Measurements from ENCODE around the gene GLRA3. TPM values are rescaled to one million over a fixed set of nuclear protein-coding genes. Genes with fewer than 3 reads are reported as not detected.

GLRA3 gene
- total and polyA plus RNA-seq, 10 of the 15 experiments (the other 5 are each of a cell fraction or from before 2014, with no cell fraction given): not detected

DNA sequence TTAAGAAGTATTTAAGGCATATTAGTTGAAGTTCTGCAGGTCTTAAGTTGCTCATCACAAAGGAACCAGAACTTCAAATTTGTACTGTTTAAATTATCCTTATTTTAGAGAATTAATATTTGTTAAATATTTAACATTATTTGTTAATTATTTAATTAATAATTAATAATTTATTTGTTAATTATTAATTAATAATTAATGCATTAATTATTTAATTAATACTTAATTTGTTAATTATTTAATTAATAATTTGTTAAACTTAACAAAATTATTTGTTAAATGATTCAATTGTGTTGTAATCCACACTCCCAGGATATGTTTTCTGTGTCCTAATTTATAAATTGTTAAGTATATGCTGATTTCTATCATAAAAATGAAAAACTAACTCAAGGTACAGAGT lies 129.4 kb downstream of the GLRA3 start:
- in situ Hi-C loops (cut with MboI) (no loop called here), intact Hi-C loops (cut with micrococcal nuclease; ENCODE audit: unreplicated experiment) (no loop called here)
- ChIA-PET SMC1A (ENCODE audit: uncharacterized antibody, unreplicated experiment) (no interaction called here), POLR2A (no interaction called here), RAD21 (ENCODE audit: unreplicated experiment) (no interaction called here), CTCF (no interaction called here)
- TF ChIP-seq YBX1 (IDR thresholded peaks at IDR 0.05) (no peak), MYC (IDR thresholded peaks at IDR 0.05; ENCODE audit: insufficient read depth, insufficient read length, insufficient replicate concordance, low read length, severe bottlenecking) (no peak)
- no peak for FAIRE-seq
- H3K79me2 ChIP-seq (ENCODE audit: control insufficient read depth, insufficient read depth, low read length): no peaks in the 10 kb centered on the region
- no peaks in the 10 kb centered on the region for H3K27me3 ChIP-seq (replicated peaks in 1 of 2; ENCODE audit: control insufficient read depth in 2 of 2, insufficient read depth in 2 of 2, low read length in 1 of 2)
- DNase-seq (ENCODE audit: low read depth, low spot score): no peak
- no peaks in the 10 kb centered on the region for H3K36me3 ChIP-seq (ENCODE audit: control insufficient read depth in 2 of 2, insufficient read depth in 2 of 2, low read length in 1 of 2)
- no peaks in the 10 kb centered on the region for H3K9me3 ChIP-seq (replicated peaks; ENCODE audit: control insufficient read depth, insufficient read depth, low read length)
- no TSS peak for BruUV-seq (replicated peaks)
- no peak overlapping the region for H2AFZ ChIP-seq (ENCODE audit: control insufficient read depth, low read depth, low read length)
- H3K4me2 ChIP-seq (ENCODE audit: control insufficient read depth, insufficient read depth): no peak overlapping the region
- H3K9ac ChIP-seq (ENCODE audit: control insufficient read depth, insufficient read depth, low read length): no peak overlapping the region
- H3K27ac ChIP-seq (ENCODE audit: control insufficient read depth, insufficient read depth): no peak overlapping the region
- ATAC-seq: no peak
- H4K20me1 ChIP-seq (ENCODE audit: control insufficient read depth, insufficient read depth): no peaks in the 10 kb centered on the region
- no peaks in the 10 kb centered on the region for H3K4me1 ChIP-seq (ENCODE audit: control insufficient read depth, insufficient read depth, low read length)
- H3K4me3 ChIP-seq: no peak overlapping the region

- DNase-seq (ENCODE audit: low read depth, low spot score): no peak
- no TSS peak for BruUV-seq (replicated peaks)
- CTCF ChIA-PET: interaction anchor here (2.4 kb wide), 1 partner anchor 16 kb away, joined by 8 read pairs; no protein-coding TSS in a partner anchor
- no peak for ATAC-seq
- FAIRE-seq: no peak
- Histone ChIP-seq H3K79me2 (ENCODE audit: control insufficient read depth, insufficient read depth, low read length) (no peaks in the 10 kb centered on the region), H3K9ac (ENCODE audit: control insufficient read depth, insufficient read depth, low read length) (no peak overlapping the region), H3K27ac (ENCODE audit: control insufficient read depth, insufficient read depth) (no peak overlapping the region), H3K9me3 (replicated peaks; ENCODE audit: control insufficient read depth, insufficient read depth, low read length) (no peaks in the 10 kb centered on the region), H4K20me1 (ENCODE audit: control insufficient read depth, insufficient read depth) (no peaks in the 10 kb centered on the region), H2AFZ (ENCODE audit: control insufficient read depth, low read depth, low read length) (no peak overlapping the region), H3K4me2 (ENCODE audit: control insufficient read depth, insufficient read depth) (no peak overlapping the region), H3K4me3 (no peak overlapping the region), H3K36me3 (ENCODE audit: control insufficient read depth in 2 of 2, insufficient read depth in 2 of 2, low read length in 1 of 2) (no peaks in the 10 kb centered on the region), H3K27me3 (replicated peaks in 1 of 2; ENCODE audit: control insufficient read depth in 2 of 2, insufficient read depth in 2 of 2, low read length in 1 of 2) (no peaks in the 10 kb centered on the region), H3K4me1 (ENCODE audit: control insufficient read depth, insufficient read depth, low read length) (no peaks in the 10 kb centered on the region)
- WGBS (ENCODE audit: insufficient coverage, insufficient replicate concordance, low lambda C conversion rate, missing lambda C conversion rate): 43% methylated on average over 4 of the region's 4 CpGs
- POLR2A ChIA-PET: no interaction called here
- SMC1A ChIA-PET (ENCODE audit: uncharacterized antibody, unreplicated experiment): interaction anchor here (1.2 kb wide), 1 partner anchor 12 kb away, joined by 7 read pairs; no protein-coding TSS in a partner anchor
- RAD21 ChIA-PET (ENCODE audit: unreplicated experiment): no interaction called here
- intact Hi-C loops (cut with micrococcal nuclease; ENCODE audit: unreplicated experiment) (no loop called here), in situ Hi-C loops (cut with MboI) (no loop called here)
- no peak for TF ChIP-seq CEBPB (IDR thresholded peaks at IDR 0.05; ENCODE audit: borderline replicate concordance in 1 of 2, low read depth in 2 of 2, low read length in 2 of 2)
- TF ChIP-seq YBX1 (IDR thresholded peaks at IDR 0.05): no peak
- TF ChIP-seq, protein P1, sequence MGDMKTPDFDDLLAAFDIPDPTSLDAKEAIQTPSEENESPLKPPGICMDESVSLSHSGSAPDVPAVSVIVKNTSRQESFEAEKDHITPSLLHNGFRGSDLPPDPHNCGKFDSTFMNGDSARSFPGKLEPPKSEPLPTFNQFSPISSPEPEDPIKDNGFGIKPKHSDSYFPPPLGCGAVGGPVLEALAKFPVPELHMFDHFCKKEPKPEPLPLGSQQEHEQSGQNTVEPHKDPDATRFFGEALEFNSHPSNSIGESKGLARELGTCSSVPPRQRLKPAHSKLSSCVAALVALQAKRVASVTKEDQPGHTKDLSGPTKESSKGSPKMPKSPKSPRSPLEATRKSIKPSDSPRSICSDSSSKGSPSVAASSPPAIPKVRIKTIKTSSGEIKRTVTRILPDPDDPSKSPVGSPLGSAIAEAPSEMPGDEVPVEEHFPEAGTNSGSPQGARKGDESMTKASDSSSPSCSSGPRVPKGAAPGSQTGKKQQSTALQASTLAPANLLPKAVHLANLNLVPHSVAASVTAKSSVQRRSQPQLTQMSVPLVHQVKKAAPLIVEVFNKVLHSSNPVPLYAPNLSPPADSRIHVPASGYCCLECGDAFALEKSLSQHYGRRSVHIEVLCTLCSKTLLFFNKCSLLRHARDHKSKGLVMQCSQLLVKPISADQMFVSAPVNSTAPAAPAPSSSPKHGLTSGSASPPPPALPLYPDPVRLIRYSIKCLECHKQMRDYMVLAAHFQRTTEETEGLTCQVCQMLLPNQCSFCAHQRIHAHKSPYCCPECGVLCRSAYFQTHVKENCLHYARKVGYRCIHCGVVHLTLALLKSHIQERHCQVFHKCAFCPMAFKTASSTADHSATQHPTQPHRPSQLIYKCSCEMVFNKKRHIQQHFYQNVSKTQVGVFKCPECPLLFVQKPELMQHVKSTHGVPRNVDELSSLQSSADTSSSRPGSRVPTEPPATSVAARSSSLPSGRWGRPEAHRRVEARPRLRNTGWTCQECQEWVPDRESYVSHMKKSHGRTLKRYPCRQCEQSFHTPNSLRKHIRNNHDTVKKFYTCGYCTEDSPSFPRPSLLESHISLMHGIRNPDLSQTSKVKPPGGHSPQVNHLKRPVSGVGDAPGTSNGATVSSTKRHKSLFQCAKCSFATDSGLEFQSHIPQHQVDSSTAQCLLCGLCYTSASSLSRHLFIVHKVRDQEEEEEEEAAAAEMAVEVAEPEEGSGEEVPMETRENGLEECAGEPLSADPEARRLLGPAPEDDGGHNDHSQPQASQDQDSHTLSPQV (IDR thresholded peaks at IDR 0.05): no peak
- TF ChIP-seq RELA (IDR thresholded peaks at IDR 0.05; ENCODE audit: borderline replicate concordance, partially characterized antibody): no peak
- no peak for TF ChIP-seq ZBED1 (IDR thresholded peaks at IDR 0.05; ENCODE audit: borderline replicate concordance)
- TF ChIP-seq SREBF2 (IDR thresholded peaks at IDR 0.05; ENCODE audit: low read length): no peak
- TF ChIP-seq, protein P2, sequence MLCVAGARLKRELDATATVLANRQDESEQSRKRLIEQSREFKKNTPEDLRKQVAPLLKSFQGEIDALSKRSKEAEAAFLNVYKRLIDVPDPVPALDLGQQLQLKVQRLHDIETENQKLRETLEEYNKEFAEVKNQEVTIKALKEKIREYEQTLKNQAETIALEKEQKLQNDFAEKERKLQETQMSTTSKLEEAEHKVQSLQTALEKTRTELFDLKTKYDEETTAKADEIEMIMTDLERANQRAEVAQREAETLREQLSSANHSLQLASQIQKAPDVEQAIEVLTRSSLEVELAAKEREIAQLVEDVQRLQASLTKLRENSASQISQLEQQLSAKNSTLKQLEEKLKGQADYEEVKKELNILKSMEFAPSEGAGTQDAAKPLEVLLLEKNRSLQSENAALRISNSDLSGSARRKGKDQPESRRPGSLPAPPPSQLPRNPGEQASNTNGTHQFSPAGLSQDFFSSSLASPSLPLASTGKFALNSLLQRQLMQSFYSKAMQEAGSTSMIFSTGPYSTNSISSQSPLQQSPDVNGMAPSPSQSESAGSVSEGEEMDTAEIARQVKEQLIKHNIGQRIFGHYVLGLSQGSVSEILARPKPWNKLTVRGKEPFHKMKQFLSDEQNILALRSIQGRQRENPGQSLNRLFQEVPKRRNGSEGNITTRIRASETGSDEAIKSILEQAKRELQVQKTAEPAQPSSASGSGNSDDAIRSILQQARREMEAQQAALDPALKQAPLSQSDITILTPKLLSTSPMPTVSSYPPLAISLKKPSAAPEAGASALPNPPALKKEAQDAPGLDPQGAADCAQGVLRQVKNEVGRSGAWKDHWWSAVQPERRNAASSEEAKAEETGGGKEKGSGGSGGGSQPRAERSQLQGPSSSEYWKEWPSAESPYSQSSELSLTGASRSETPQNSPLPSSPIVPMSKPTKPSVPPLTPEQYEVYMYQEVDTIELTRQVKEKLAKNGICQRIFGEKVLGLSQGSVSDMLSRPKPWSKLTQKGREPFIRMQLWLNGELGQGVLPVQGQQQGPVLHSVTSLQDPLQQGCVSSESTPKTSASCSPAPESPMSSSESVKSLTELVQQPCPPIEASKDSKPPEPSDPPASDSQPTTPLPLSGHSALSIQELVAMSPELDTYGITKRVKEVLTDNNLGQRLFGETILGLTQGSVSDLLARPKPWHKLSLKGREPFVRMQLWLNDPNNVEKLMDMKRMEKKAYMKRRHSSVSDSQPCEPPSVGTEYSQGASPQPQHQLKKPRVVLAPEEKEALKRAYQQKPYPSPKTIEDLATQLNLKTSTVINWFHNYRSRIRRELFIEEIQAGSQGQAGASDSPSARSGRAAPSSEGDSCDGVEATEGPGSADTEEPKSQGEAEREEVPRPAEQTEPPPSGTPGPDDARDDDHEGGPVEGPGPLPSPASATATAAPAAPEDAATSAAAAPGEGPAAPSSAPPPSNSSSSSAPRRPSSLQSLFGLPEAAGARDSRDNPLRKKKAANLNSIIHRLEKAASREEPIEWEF (IDR thresholded peaks at IDR 0.05; ENCODE audit: insufficient replicate concordance, low read depth, low read length): no peak
- TF ChIP-seq SUZ12 (IDR thresholded peaks at IDR 0.05; ENCODE audit: unreplicated experiment): no peak
These were observed 131.2 kb downstream of the GLRA3 start for GRCh38 chr4:174697896-174698295.
